ENCODE results near the gene FKBP14. TPM values are rescaled to one million over a fixed set of nuclear protein-coding genes. Genes with fewer than 3 reads are reported as not detected.

The FKBP14 gene
- total and polyA plus RNA-seq, 9 of the 15 experiments (the other 6 are each of a cell fraction or from before 2014, with no cell fraction given): 5.3 to 27.9 (median 14.3) TPM

DNA sequence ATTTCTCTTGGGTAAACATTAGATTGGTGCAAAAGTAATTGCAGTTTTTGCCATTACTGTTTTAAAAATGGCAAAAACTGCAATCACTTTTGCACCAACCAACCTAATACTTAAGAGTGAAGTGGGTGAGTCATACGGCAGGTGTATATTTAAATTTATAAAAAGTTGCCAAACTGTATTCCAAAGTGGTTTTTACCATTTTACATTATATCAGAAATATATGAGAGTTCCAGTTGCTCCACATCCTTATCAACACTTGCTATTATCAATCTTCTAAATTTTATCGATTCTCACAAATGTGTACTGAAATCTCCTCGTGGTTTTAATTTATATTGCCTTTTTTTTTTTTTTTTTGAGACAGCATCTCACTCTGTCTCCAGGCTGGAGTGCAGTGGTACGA lies 33.4 kb downstream of the FKBP14 start (continued):
- TF ChIP-seq, protein P1, sequence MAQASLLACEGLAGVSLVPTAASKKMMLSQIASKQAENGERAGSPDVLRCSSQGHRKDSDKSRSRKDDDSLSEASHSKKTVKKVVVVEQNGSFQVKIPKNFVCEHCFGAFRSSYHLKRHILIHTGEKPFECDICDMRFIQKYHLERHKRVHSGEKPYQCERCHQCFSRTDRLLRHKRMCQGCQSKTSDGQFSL (CRISPR knock-in tag; IDR thresholded peaks at IDR 0.05): no peak
- TF ChIP-seq, protein P1 (tag; IDR thresholded peaks at IDR 0.05): no peak
- TF ChIP-seq TAF15 (IDR thresholded peaks at IDR 0.05; ENCODE audit: low read depth, low read length) (no peak), ZKSCAN3 (CRISPR knock-in tag; IDR thresholded peaks at IDR 0.05) (no peak), RAD21 (CRISPR knock-in tag; conservative IDR thresholded peaks at IDR 0.05 in 1 of 2, IDR thresholded peaks at IDR 0.05 in 1 of 2) (no peak), ZBTB1 (CRISPR knock-in tag; IDR thresholded peaks at IDR 0.05; ENCODE audit: borderline replicate concordance, low read depth) (no peak), TGIF2 (CRISPR knock-in tag; IDR thresholded peaks at IDR 0.05) (no peak), SRSF1 (IDR thresholded peaks at IDR 0.05; ENCODE audit: low read depth, low read length) (no peak), ZNF717 (CRISPR knock-in tag; IDR thresholded peaks at IDR 0.05) (no peak)

DNA sequence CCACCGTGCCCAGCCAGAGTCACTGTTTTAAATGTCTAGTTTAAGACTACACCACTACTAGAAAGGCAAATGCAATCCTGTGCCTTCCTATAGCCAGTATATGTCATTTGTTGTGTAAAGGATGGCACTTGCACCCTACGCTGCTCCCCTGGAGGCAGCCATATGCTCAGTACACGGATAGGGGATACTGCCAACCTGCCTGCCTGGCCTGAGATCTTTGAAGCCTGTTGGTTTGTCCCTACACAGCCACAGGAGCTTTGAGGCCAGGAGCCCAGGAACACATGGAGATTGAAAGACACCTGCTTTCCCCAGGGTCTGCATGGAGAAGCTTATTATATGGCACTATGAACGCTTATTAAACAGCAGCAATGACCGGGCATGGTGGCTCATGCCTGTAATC lies 34.6 kb downstream of the FKBP14 start:
- in situ Hi-C loops (cut with MboI): no loop called here
- no peak for DNase-seq (ENCODE audit: extremely low read depth in 1 of 4, low spot score in 3 of 4)
- TF ChIP-seq STAT5B (CRISPR knock-in tag; IDR thresholded peaks at IDR 0.05): no peak
- TF ChIP-seq, protein P2, sequence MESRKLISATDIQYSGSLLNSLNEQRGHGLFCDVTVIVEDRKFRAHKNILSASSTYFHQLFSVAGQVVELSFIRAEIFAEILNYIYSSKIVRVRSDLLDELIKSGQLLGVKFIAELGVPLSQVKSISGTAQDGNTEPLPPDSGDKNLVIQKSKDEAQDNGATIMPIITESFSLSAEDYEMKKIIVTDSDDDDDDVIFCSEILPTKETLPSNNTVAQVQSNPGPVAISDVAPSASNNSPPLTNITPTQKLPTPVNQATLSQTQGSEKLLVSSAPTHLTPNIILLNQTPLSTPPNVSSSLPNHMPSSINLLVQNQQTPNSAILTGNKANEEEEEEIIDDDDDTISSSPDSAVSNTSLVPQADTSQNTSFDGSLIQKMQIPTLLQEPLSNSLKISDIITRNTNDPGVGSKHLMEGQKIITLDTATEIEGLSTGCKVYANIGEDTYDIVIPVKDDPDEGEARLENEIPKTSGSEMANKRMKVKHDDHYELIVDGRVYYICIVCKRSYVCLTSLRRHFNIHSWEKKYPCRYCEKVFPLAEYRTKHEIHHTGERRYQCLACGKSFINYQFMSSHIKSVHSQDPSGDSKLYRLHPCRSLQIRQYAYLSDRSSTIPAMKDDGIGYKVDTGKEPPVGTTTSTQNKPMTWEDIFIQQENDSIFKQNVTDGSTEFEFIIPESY (CRISPR knock-in tag; IDR thresholded peaks at IDR 0.05): no peak
- no peak for TF ChIP-seq RAD51 (IDR thresholded peaks at IDR 0.05; ENCODE audit: borderline replicate concordance, low read depth)
- no peak for TF ChIP-seq TSC22D4 (tag; IDR thresholded peaks at IDR 0.05)
- no peak for TF ChIP-seq ZNF431 (CRISPR knock-in tag; IDR thresholded peaks at IDR 0.05)
- TF ChIP-seq, protein P3, sequence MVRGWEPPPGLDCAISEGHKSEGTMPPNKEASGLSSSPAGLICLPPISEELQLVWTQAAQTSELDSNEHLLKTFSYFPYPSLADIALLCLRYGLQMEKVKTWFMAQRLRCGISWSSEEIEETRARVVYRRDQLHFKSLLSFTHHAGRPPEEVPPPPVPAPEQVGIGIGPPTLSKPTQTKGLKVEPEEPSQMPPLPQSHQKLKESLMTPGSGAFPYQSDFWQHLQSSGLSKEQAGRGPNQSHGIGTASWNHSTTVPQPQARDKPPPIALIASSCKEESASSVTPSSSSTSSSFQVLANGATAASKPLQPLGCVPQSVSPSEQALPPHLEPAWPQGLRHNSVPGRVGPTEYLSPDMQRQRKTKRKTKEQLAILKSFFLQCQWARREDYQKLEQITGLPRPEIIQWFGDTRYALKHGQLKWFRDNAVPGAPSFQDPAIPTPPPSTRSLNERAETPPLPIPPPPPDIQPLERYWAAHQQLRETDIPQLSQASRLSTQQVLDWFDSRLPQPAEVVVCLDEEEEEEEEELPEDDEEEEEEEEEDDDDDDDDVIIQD (CRISPR knock-in tag; IDR thresholded peaks at IDR 0.05): no peak
- TF ChIP-seq CHCHD3 (CRISPR knock-in tag; IDR thresholded peaks at IDR 0.05): no peak
- TF ChIP-seq KLF6 (CRISPR knock-in tag; IDR thresholded peaks at IDR 0.05; ENCODE audit: borderline replicate concordance): no peak
- ChIA-PET POLR2A (interaction anchor here (0.7 to 1.1 kb wide), 2 partner anchors 15 to 35 kb away, joined by 3 to 4 read pairs; partner anchors contain the start of gene FKBP14), CTCF (ENCODE audit: low intra/inter-chr PET ratio) (no interaction called here)
- 30% methylated on average over 5 of the region's 5 CpGs for WGBS (ENCODE audit: insufficient coverage, low coverage, missing lambda C conversion rate)
- no peaks in the 10 kb centered on the region for H3K79me2 ChIP-seq (ENCODE audit: control insufficient read depth, insufficient read depth, low read length)
- no peaks in the 10 kb centered on the region for H3K36me3 ChIP-seq (ENCODE audit: control insufficient read depth, insufficient read depth, low read length)
- FAIRE-seq: no peak
- no peak for ATAC-seq
- peaks cover 5% of the 10 kb centered on the region for H3K9me3 ChIP-seq (replicated peaks; ENCODE audit: control insufficient read depth, insufficient read depth, low read depth, low read length)
- H3K9me1 ChIP-seq (ENCODE audit: control insufficient read depth, insufficient read depth, low read length): no peaks in the 10 kb centered on the region
- intact Hi-C loops (cut with micrococcal nuclease): no loop called here
- BruUV-seq (replicated peaks): no TSS peak
- peaks cover 2 to 8% of the 10 kb centered on the region in 2 experiments; a peak in 2 of 5 replicates for H3K27me3 ChIP-seq (ENCODE audit: control insufficient read depth in 2 of 2, insufficient read depth in 2 of 2, low read length in 2 of 2)
- H3K9ac ChIP-seq (ENCODE audit: insufficient read depth in 1 of 2, low read depth in 2 of 2, low read length in 2 of 2): no peak overlapping the region
- no peak overlapping the region for H3K4me3 ChIP-seq
- H2AFZ ChIP-seq (ENCODE audit: low read depth, low read length): no peak overlapping the region
- H4K20me1 ChIP-seq (replicated peaks; ENCODE audit: control insufficient read depth, insufficient read depth, low read length): no peaks in the 10 kb centered on the region
- H3K4me1 ChIP-seq (replicated peaks in 1 of 2; ENCODE audit: control insufficient read depth in 2 of 2, insufficient read depth in 2 of 2, low read length in 2 of 2): peaks cover 0 to 6% of the 10 kb centered on the region in 2 experiments; a peak in 2 of 5 replicates
- no peak overlapping the region for H3K4me2 ChIP-seq (ENCODE audit: insufficient read depth, low read length)
- no peak overlapping the region for H3K27ac ChIP-seq (ENCODE audit: extremely low read depth, low read depth, low read length)
